ENCODE measurements around the gene CBY2.

- no peak for TF ChIP-seq CTCF (conservative IDR thresholded peaks at IDR 0.05; ENCODE audit: low read depth, low read length)
- TF ChIP-seq EZH2 (IDR thresholded peaks at IDR 0.05; ENCODE audit: low read length, unreplicated experiment): no peak
- TF ChIP-seq EZH2phosphoT487 (IDR thresholded peaks at IDR 0.05; ENCODE audit: borderline replicate concordance, low read length): no peak
Measured at GRCh38 chr13:45733361-45733760, 31.2 kb downstream of the CBY2 start.
